GM12892 (cell line): ENCODE measurements around the gene LMCD1.

Experiments used
- POLR2A ChIP-seq: IDR thresholded peaks from 2 replicates; pipeline ENCODE4 v1.6.1; 2011; ENCODE audit warnings: low read depth, low read length, control low read depth
- POLR2AphosphoS5 ChIP-seq: IDR thresholded peaks from 2 replicates; pipeline ENCODE4 v1.6.1; 2011; ENCODE audit warnings: low read depth, low read length, control low read depth
- TAF1 ChIP-seq: IDR thresholded peaks from 2 replicates; pipeline ENCODE4 v1.6.1; 2011; ENCODE audit warnings: low read depth, mild to moderate bottlenecking, control low read depth, low read length, borderline replicate concordance

- no peak for TF ChIP-seq POLR2A
- TF ChIP-seq POLR2AphosphoS5, result no peak
- no peak for TF ChIP-seq TAF1
These were observed 15.7 kb upstream of the LMCD1 start for GRCh38 chr3:8485943-8486342.
